NCI-H1417 (cell line): ENCODE data around the gene DOK3.

ENCODE experiments used
- DNase-seq, 3 experiments: peaks; one replicate each; lab custom pipeline; 2025; lab: John Stamatoyannopoulos, UW

Gene DOK3, protein sequence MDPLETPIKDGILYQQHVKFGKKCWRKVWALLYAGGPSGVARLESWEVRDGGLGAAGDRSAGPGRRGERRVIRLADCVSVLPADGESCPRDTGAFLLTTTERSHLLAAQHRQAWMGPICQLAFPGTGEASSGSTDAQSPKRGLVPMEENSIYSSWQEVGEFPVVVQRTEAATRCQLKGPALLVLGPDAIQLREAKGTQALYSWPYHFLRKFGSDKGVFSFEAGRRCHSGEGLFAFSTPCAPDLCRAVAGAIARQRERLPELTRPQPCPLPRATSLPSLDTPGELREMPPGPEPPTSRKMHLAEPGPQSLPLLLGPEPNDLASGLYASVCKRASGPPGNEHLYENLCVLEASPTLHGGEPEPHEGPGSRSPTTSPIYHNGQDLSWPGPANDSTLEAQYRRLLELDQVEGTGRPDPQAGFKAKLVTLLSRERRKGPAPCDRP

DNA sequence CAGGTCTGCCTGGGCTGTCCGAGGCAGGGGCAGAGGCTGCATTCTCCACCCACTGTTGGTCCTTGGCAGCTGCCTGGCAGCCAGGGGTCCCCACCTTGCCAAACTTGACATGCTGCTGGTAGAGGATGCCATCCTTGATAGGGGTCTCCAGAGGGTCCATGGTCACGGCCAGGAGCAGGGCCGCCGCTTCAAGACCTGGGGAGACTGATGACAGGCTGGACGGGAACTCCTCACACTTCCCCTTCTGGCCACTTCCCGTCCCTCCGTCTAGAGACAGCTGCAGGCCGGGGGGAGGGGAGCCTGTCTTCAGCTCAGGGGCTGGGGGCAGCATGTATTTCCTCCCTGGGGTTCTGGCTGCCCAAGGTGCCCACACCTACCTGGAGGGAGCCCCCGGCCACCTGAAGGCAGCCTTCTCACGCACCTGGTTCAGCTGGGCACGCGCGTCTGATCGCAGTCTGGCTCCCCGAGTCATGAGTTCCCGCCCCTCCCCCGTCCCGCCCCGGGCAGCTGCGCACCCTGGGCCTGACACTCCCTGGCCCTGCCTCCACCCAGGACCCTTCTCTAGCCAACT lies at the start of gene DOK3:
Gene DOK3, minus strand, starts transcription at position 446 of the 571 bp plus-strand sequence. Its CDS starts 286 bp downstream, at position 160.
- no peak for DNase-seq

DNA sequence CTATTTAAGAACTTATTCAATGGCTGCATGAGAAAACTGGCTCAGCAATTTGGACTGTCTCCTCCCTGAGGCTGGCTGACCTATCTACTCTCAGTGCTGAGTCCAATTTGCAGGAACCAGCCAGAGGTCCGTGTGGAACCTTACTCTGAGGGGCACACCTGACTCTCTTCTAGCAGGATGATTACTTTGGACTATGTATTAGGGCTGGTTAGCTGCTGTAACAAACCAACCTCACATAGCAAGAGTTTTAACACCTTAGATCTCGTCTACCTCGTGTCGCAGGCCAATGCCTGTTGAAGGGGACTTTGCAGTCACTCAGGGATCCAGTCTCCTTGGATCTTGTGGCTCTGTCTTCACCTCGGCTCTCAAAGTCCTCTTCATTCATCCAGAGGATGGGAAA lies 48.2 kb upstream of the DOK3 start:
- DNase-seq: no peak

DNA sequence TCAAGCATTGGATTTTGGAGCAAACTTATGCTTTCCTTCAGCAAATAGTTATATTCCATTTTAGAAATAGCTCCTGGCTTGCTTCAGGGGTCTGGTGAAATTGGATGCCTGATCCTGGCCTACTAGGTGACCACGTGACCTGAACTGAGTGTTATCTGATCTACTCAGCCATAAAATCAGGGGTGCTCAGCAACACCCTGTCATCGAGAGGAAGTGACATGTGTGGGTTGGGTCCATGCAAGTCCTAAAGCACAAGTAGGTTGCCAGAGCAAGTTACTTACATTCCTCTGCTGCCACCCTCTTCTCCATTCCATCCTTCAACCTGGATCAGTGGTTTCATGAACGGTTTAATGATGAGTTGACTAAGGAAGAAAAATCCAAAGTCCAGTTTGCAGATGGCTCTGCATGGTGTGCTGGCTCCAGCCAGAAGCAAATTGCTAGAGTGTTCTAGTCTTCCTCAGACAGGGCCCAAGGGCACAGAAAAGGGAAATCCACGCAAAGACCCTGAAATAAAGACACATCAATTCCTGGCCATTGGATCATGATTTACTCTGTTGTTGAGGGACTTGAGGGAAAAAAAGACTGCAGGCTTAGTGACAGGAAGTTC lies 47.5 kb upstream of the DOK3 start:
- DNase-seq: no peak

- DNase-seq: no peak
Observed at GRCh38 chr5:177555665-177556064, 46.0 kb upstream of the DOK3 start.

DNA sequence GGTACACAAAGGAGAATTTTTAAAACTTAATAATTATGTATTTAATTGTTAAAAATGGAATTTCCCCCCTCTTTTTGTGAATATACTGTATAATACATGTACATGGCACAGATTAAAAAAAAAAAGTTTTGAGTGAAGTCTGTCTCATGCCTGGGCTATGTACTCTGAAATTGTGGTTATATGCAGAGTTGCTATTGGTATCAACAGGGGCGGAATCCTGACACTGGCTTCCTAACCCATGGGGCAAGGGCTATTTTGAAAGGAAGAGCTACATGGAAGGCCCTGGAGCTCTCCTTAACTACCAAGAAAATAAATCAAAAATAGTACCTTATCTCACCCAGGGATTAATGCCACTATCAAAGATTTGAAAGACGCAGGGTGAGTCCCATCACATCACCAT lies 45.6 kb upstream of the DOK3 start:
- DNase-seq: no peak

DNA sequence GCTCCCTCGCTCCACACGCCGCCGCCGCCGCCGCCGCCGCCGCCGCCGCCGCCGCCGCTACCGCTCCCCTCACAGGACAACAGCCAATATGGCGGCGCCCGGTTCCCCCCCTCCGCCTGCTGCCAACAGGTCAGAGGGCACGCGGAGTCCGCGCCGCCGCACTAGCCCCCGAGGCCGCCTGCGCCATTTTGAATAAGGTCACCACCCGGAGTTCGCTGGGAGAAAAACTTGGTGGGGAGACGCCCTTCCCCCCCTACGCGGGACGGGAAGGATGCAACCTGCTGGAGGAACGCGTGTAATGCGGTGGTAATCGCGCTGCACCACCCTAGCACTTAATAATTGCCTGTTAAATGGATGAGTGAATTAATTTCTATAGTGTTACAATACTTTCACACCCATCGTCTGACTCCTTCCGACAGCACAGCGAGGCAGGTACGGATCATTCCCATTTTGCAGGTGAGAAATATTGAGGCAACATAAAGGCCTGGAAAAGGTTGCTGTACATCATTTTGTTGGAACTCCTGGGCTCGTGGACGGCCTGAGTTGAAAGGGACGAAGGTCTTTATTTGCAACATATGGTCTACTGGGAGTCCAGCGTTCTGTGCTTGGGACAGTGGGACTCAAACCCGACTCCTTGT lies 45.0 kb upstream of the DOK3 start, which contains the start of gene FAM193B:
Gene FAM193B, minus strand, starts transcription at position 90 of the 638 bp plus-strand sequence. CDS start 105 bp downstream, outside the sequence.
- DNase-seq: peak; percentile 85 to 92 (median 92)

- peak in 2 of 3 experiments; percentile 49 to 55 for DNase-seq
Observed at GRCh38 chr5:177553671-177554429, 44.2 kb upstream of the DOK3 start.

- DNase-seq: no peak
Observed at GRCh38 chr5:177552839-177553455, 43.3 kb upstream of the DOK3 start.

DNA sequence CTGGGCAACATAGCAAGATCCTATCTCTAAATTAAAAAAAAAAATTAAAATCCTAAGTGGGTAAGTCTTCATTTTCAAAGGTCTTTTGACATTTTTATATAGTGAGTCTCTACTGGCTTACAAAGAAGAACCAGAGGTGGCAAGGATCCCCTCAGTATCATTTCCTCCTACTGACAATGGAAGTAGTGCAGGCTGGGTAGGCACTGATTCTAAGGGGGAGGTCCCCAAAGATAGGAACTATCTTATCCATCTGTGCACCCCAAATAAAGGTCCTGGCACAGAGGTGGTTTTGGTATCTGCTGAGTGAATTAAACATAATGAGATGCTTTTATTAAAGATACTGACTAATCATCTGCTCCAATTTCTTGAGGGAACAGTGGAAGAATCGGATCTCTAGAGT lies 40.5 kb upstream of the DOK3 start:
- DNase-seq: no peak

- no peak for DNase-seq
Observed at GRCh38 chr5:177548495-177548894, 38.9 kb upstream of the DOK3 start.

GRCh38 chr5:177547736-177548135 lies 38.1 kb upstream of the DOK3 start:
- no peak for DNase-seq

DNA sequence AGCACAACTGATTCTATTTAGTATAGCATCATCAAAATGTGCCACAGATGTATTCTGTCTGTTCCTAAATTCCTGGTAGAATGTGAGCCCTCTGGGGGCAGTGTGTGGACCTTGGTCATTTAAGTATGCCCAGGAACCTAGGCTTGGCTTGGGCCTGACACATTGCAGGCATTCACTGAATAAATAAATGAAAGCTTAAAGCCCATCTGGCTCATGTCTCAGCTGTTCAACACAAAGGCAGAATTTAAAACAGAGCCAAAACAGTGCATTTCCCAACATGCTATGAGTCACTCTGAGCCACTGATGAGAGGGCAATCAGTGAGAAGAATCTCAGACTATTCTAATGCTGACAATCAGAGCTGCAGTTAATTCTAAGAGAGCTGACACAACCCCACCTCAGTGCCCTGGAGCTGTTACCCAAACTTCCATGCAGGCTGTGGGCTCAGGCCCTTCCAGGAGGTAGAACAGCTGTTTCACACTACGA lies 36.7 kb upstream of the DOK3 start:
- no peak for DNase-seq

DNA sequence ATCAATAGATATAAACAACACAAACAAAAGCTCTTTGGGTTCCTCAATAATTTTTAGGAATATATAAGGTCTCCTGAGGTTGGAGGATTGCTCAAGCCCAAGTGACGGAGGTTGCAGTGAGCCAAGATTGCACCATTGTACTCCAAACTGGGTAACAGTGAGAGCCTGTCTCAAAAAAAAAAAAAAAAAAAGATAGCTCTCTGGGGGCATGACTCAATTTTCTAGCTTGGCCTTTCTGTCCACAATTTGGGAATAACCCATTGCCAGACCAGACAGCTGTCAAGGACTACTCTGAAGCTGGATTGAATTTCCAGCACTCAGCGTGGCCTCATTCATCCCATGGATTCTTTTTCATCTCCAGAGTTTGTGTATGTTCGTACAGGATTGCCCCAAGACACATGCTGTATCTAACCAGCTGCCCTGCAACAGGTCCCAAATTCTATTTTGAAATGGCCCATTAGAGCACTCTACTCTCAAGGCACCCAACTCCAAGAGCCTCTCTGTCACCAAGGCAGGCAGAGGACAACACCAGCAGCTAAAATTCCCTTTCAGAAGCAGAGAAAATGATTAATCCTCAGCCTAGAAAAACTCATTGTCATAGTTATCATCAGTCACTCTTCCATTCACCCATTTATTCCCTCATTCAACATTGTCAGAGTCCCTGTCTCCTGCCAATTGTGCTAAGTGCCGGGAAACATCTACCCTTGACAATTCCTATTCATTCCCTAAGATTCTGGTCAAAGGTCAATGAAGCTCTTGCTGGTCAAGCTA lies 36.0 kb upstream of the DOK3 start:
- DNase-seq: no peak

DNA sequence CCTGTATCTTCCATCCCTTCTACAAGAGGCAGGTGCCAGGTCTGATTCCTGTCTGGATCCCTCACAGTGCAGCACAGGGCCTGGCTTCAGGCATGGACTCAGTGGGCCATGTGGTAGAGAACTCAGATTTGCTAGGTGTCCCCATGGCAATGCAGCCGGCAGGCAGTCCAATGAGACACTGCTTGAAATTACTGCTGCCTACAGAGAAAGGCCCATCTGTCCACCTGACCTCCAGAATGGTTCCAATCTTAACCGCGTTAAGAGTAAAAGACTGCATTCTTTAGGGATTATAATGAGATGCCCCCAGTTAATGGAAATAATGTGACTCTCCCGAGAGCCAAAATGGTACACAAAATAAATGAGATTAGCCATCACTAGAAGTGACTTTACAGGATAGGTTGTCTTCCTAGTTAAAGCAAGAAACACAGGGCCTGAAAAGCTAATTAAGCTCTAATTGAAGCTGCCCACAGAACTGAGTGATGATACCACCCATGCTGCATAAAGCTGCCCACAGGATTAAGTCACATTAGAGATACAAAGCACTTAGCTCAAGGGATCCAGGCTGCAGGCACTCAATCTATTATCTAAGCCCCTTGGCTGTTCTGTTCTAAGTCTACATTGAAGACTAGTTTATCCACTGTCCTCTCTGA lies 33.3 kb upstream of the DOK3 start:
- no peak for DNase-seq

DNA sequence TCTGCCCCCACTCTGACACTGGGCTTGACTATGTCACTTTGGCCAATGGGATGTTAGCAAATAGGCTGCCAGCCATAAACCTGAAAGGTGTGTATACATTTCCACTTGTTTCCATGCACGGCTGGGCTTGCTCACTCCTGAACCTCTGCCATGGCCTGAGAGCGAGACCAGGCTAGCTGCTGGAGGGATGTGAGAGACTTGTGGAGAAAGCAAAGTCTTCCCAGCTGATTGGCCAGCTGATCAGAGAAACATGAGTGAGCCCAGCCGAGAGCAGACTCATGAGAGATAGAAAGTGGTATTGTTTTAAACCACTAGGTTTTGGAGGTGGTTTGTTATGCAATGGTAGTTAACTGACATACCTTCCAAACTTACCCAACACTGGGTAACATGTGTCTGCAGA lies 30.8 kb upstream of the DOK3 start:
- DNase-seq: no peak

DNA sequence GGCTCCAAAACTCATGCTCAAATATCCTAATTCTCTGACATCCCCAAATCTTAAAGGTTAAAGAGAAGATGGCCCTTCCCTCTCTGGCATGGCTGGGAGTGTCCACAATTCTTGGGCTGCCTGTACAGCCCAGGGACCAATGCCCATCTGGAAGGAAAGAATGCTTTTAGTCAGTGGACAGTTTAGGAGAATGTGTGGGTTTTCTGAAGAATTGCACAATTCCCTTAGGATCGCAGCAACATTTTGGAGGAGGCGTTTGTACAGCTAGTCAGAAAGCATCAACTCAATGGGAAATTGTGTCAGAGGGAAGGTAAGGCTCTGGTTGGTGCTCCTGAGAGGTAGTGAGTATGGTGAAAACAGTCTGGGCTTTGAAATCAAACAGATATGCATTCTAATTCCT lies 29.8 kb upstream of the DOK3 start:
- no peak for DNase-seq

DNA sequence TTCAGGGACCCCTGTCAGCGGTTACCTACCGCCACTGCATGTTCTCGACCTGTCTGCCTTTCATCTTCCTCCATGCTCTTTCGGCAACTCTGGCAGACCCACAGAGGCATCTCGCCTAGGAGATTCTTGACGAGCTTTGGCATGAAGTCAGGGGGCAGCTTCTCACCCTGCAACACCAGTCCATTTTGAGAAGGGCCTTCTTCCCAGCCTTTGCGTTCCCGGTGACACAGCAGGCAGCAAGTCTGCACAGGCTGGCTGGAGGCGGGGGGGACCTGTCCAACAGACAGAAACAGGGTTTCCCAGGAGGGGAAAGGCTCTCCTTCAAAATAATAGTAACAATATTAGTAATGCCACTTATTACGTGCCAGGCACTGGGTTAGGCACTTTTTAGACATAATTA lies 29.2 kb upstream of the DOK3 start:
- no peak for DNase-seq

GRCh38 chr5:177537389-177538361 lies 28.0 kb upstream of the DOK3 start:
- no peak for DNase-seq

DNA sequence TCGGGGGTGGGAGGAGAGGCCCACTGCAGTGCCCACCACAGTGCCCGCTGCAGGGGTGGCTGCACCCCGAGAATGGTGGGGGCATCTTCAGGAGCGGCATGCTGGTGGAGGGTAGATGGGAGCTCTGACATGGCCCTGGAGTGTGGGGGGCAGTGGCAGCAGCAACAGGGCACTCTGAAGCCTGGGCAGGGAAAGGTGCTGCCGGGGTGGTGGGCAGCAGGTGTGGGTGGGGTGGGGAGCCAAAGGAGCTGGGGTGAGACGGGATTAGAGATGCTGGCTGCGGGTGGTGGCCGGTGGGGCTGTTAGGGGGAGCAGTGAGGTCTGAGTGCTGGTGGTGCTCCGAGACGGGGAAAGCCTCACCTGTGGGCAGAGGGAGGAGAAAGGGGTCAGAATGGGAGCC lies 26.8 kb upstream of the DOK3 start:
- no peak for DNase-seq
